Measurements from ENCODE around the gene RETSAT.

The RETSAT gene

DNA sequence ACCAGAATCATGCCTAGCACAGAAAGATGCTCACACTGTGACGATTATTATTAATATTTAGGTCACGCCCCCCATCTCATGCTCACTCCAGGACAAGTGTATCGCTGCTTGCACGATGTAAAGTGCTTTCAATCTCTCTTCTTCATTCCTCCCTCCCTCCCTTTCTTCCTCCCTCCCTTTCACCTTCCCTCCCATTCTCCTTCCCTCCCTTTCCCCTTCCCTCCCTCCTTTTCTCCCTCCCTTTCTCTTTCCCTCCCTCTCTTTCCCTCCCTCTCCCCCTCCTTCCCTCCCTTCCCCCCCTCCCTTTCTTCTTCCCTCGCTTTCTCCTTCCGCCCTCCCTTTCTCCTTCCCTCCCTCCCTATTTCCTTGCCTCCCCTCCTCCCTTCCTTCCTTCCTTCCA, 46.1 kb downstream of the RETSAT start:
- no peak for DNase-seq (ENCODE audit: low read depth, low spot score)

- no peak for DNase-seq (ENCODE audit: low read depth, low spot score)
Observed at GRCh38 chr2:85307527-85307897, 46.8 kb downstream of the RETSAT start.

GRCh38 chr2:85303780-85304531, 50.4 kb downstream of the RETSAT start:
- DNase-seq (ENCODE audit: low read depth, low spot score), result no peak

- DNase-seq (ENCODE audit: low read depth, low spot score), result no peak
Observed at GRCh38 chr2:85302121-85302520, 52.2 kb downstream of the RETSAT start.
